GM19372 (cell line): ENCODE data around the gene RIN1.
"Not testable (repeated sequence)": the region's sequence is repeated elsewhere in the genome, so short reads cannot be mapped to it uniquely, and the experiment has no call there.

ENCODE experiments used
- ATAC-seq: cut with Tn5 transposase; IDR thresholded peaks from one replicate; pipeline ENCODE4 v1.9.1; 2021; ENCODE audit warnings: mild to moderate bottlenecking, low read depth, moderate library complexity; ENCODE audit not compliant: unreplicated experiment

RIN1 gene

GRCh38 chr11:66321606-66322005, 14.6 kb downstream of the RIN1 start:
- no peak for ATAC-seq

- ATAC-seq = not testable (repeated sequence)
Measured at GRCh38 chr11:66320748-66321147, 15.5 kb downstream of the RIN1 start.

DNA sequence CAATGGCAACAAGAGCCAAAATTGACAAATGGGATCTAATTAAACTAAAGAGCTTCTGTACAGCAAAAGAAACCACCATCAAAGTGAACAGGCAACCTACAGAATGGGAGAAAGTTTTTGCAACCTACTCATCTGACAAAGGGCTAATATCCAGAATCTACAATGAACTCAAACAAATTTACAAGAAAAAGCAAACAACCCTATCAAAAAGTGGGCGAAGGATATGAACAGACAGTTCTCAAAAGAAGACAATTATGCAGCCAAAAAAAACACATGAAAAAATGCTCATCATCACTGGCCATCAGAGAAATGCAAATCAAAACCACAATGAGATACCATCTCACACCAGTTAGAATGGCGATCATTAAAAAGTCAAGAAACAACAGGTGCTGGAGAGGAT, 15.9 kb downstream of the RIN1 start:
- not testable (repeated sequence) for ATAC-seq

DNA sequence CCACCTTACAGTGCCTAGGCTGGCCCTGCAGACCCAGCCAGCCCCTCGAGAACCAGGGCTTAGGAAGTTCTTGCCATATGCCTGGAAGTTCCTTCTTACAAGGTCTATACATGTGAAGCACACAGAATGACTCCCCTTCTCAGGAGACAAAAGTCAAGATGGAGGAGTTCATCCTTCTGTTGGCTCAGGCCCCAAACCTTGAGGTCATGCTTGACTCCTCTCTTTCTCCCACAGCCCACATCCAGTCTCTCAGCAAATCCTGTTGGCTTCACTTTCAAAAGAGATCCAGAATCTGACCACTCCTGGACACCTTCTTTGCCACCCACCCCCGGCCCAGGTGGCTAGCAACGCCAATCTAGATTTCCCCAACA, 17.6 kb downstream of the RIN1 start:
- no peak for ATAC-seq

GRCh38 chr11:66317723-66318599, 18.3 kb downstream of the RIN1 start:
- no peak for ATAC-seq

- ATAC-seq = no peak
Measured at GRCh38 chr11:66317322-66317722, 18.9 kb downstream of the RIN1 start.

GRCh38 chr11:66316849-66317251, 19.4 kb downstream of the RIN1 start, which contains the start of gene CD248:
TSS of gene CD248 (minus strand) at chr11:66317044. CDS start at chr11:66317027, 17 bp downstream.
- ATAC-seq = no peak

- no peak for ATAC-seq
Measured at GRCh38 chr11:66315921-66316811, 20.1 kb downstream of the RIN1 start.

DNA sequence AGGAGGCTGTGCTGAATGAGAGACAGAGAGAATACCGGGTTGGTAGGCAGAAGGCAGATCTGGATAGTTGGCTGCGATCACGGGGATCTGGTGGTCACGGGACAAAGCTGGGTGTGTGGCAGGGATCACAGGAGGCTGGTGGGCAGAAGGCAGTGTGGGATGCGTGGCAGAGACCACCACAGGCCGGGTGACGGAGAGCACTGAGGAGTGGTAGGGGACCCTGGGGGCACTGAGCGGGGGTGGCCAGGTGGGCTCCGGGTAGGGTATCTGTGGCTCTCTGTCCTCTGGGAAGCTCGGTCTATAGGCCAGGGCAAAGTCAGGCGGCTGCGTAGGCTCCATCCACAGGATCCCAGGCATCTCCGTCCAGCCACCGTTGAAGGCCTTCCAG, 20.7 kb downstream of the RIN1 start:
- ATAC-seq = no peak

DNA sequence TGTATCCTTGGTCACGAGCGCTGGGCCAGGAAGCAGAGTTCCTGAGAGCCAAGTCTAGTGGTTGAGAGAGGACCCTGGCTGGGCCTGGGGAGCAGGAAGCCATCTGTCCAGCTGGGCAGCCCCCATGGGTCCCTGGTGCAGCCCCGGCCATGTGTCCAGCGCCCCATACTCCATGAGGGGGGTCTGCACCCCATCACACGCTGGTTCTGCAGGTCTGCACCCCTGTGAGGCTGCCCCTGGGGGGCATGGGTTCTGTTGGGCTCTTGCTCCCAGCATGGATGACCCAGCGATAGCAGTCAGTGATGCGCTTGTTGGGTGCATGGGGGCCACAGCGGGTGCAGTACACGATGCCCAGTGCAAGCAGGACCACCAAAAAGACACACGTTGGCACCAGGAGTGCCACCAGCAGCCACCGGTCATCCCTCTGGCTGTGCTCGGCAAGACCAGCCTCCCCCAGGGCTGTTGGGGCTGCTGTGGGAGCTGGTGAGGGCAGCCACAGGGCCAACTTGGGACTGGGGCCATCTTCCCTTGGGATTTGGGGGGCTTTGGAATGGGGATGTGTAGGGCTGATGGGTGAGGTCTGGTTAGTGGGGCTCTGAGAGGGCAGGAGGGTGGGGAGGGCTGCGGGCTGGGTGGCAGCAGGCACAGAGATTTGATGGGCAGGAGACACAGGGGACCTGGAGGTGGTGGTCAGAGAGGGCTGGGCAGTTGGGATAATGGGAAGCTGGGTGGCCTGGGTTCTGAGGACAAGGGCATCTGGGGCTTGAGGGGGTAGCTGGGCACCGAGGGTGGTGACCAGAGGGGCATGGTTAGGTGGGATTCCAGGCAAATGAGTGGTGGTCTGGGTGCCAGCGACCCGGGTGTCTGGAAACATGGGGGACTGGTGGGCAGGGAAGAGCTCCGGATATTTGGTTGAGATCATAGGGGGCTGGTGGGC, 21.4 kb downstream of the RIN1 start:
- no peak for ATAC-seq

DNA sequence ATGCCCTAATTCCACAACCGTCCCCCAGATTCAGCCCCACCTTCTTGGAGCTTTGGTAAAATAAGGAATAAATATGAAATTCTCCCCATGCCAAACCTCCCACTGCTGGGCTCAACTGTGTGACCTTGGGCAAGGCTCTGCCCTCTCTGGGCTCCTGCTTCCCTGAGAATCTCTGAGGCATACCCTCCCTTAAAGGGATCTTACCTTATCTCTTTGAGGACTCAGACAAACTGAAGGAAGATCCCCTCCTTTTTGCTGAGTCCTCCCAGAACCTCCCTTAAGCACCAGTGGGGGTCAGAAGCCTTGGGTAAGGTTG, 22.1 kb downstream of the RIN1 start:
- ATAC-seq = no peak

- ATAC-seq = no peak
Measured at GRCh38 chr11:66313321-66314185, 22.7 kb downstream of the RIN1 start.

DNA sequence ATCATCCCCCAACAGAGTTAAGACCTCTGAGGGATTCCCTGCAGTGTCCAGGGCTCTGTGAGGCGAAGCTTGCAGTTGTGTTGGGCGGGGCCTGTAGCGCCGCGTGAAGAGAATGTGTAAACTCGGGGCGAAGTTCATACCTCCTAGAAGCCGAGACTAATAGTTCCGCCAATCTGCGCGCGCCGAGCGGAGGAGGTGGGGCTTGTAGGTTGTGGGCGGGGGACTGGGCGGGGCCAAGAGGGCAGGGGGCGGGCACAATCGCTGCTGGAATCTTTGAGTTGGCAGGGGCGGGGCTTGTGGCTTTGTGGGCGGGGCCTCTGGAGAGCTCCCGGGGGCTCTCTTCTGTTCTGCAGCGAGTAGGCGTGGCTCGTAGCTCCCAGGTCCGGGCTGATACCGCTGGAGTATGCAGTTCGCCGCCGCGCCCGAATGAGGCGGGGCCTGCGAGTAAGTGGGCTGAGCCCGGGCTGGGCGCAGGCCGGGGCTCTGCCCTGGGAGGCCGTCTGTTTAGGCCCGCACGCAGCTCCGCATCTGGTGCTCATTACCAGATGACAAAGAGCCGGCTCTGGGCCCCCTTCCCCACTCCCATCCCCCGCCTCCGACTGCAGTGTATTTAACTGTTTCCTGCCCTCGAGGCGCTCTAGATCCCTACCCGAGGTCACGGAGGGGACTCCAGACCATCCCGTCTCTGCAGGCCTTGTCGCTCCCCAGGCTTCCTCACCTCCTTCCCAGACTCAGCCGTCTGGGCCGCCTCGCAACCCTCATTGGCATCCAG, 23.5 kb downstream of the RIN1 start:
- peak; percentile 50 for ATAC-seq

DNA sequence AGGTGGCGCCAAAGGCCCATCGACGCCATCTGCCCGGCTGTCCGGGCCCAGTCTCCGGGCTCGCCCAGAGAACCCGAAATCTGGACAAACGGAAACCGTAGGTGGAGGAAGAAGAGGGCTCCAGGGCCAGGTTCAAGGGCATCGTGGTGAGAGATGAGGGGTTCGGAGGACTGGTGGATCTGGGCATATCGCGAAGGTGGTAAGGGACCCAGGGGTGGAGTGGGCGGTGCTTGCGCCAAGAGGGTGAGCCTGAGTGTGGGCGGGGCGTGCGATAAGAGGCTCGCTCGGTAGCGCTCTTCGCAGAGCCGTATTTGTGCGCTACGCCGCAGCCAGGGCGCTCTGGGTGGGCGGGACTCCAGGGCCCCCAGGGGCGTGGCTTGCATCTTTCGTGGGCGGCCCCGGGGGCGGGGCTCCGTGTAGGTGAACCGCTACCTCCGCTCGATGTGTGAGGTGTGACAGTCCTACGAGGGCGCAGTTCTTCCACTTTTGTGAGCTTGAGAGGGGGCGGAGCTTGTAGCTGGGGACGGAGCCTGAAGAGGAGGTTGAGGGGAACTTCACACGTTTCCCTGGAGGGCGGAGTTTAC, 24.2 kb downstream of the RIN1 start:
- peak; percentile 70 for ATAC-seq

DNA sequence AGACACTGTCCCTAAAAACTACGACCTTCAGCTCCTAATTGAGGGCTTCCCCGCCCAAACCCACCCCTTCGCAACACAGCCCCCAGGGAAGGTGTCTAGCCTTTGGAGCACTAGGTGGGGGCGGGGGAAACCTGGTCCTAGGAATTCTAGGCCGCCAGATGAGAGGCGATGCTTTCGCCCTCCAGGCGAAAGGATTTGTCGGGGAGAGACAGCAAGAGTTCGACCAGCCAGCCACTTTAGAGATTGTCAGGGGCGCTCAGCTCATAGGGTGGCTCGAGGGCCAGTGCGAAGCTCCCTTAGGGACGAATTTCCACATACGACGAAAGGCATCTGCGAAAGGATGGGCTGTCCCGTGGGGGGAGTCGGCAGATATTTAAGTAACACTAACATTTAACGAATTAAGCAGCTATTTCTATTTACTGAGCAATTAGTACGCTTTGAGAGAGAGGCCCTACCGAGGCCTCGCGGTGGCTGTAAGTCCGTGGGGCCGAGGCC, 24.7 kb downstream of the RIN1 start:
- no peak for ATAC-seq

GRCh38 chr11:66310803-66311440, 25.3 kb downstream of the RIN1 start:
- ATAC-seq = not testable (repeated sequence)

DNA sequence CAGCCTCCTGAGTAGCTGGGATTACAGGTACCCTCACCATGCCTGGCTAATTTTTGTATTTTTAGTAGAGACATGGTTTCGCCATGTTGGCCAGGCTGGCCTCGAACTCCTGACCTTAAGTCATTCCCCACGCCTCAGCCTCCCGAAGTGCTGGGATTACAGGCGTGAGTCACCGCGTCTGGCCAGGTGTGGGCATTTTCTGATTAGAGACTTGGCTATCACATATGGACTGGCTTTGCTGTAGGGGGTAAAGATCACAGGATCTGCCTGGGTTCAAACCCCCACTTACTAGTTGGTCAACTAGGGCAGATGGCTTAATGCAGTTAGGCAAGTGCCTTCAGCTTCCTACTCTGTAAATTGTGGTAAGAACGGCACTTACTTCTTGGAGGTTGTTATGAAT, 25.9 kb downstream of the RIN1 start:
- ATAC-seq = no peak

DNA sequence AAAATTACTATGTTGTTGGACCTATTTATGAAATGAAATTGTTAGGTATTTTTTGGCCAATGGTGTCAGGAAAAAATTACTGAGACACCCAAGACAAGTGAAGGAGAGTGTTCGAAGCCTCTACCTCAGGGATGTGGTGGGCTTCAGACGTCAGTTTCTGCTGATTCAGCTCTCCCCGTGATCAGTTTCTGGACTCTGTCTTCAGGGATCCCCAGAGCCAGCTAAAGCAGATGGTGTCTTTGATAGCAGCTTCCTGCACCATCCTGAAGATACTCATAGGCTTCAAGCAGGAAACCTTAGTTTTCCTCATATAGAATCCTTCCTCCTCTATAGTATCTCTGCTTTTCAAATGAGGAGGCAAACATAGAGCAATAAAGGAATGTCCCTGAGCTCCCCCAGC, 26.8 kb downstream of the RIN1 start:
- ATAC-seq = no peak
